ENCODE results near the gene FMNL2. TPM values are rescaled to one million over a fixed set of nuclear protein-coding genes. Genes with fewer than 3 reads are reported as not detected.

FMNL2 gene
- polyA plus RNA-seq, 4 donors: 7.0 to 23.3 (median 8.7) TPM

DNA sequence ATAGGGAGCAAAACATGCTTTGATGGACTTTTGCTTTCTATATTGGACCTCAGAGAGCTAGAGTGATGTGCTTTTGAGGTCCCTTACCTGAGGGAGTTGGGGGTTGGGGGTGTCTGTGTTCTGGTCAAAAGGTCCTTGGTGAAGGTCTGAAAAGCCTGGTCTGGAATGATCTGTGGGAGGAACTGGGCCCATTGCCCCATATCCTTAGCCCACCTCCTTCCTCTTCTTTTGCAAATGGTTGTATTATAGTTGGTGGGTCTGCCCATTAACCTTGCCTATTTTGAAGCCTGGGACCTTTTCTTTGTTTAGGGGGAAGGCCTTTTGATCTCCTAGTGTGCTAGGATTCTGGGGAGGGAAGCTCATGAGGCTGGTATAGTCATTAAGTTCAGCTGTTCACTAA is 88.7 kb downstream of the FMNL2 start:
- H3K9me3 ChIP-seq (ENCODE audit: control insufficient read depth in 2 of 2, insufficient read depth in 1 of 2, low read depth in 1 of 2, low read length in 1 of 2): no peaks in the 10 kb centered on the region
- peaks cover 2 to 11% (median 10%) of the 10 kb centered on the region in 3 donors for H3K4me1 ChIP-seq (ENCODE audit: control insufficient read depth in 3 of 3, insufficient read depth in 2 of 3, low read depth in 1 of 3, low read length in 2 of 3)
- DNase-seq (no peak), FAIRE-seq (no peak)
- H3K27ac ChIP-seq (ENCODE audit: low read depth in 1 of 3, low read length in 2 of 3): no peak overlapping the region
- no peaks in the 10 kb centered on the region for H3K27me3 ChIP-seq (ENCODE audit: control insufficient read depth in 3 of 3, insufficient read depth in 3 of 3, low read length in 3 of 3)
- no peaks in the 10 kb centered on the region for H3K36me3 ChIP-seq (ENCODE audit: control insufficient read depth in 3 of 3, insufficient read depth in 2 of 3, low read depth in 1 of 3, low read length in 3 of 3)
- H3K4me3 ChIP-seq (ENCODE audit: low read depth in 1 of 3, low read length in 3 of 3): no peak overlapping the region

DNA sequence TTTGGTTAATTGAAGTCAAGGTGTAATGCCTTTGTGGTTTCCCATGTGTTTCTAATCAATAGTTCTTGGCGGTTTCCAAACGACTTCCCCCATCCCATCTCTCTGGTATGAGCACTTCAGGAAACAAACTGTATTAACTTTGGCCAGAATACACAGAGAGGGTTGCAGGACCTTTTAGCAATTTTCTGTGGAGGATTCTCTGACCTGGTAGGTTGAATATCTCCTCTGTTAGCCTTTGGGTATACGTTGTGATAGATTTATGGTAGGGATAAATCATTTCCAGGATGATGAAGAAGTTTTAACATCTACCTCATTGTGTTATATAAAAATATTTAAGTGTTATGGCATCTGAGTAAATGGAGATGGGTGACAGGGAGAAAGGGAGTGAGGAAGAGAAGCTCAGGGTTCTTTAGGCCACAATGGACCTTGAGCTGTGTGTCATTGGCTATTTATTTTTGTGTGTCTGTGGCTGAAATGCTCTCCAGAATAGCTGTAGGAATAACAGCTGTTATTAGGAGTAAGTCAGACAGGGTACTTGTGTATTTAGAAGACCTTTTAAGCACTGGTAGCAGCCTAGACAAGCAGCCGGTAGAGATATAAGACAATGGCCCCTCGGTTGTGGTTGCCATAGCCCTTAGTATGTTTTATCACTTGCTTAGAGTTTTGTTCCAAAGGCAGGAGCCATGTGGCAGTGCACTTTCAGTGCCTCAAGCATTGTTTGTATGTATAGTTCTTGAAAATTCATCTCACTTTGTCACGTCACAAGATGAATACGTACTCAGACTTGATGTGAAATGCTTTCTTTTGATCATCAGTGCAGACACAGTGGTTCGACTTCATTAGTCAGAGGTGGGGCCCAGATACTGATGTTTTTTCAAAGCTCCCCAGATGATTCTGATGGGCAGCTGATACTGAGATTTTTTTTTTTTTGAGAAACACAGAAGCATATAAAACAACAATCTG is 91.1 kb downstream of the FMNL2 start:
- DNase-seq (no peak), FAIRE-seq (no peak)
- Histone ChIP-seq H3K27me3 (ENCODE audit: control insufficient read depth in 3 of 3, insufficient read depth in 3 of 3, low read length in 3 of 3) (no peaks in the 10 kb centered on the region), H3K27ac (ENCODE audit: low read depth in 1 of 3, low read length in 2 of 3) (peak overlapping the region in 1 of 3 donors; percentile 4), H3K4me1 (ENCODE audit: control insufficient read depth in 3 of 3, insufficient read depth in 2 of 3, low read depth in 1 of 3, low read length in 2 of 3) (peaks cover 0 to 10% (median 8%) of the 10 kb centered on the region in 3 donors), H3K36me3 (ENCODE audit: control insufficient read depth in 3 of 3, insufficient read depth in 2 of 3, low read depth in 1 of 3, low read length in 3 of 3) (no peaks in the 10 kb centered on the region), H3K4me3 (ENCODE audit: low read depth in 1 of 3, low read length in 3 of 3) (no peak overlapping the region), H3K9me3 (ENCODE audit: control insufficient read depth in 2 of 2, insufficient read depth in 1 of 2, low read depth in 1 of 2, low read length in 1 of 2) (no peaks in the 10 kb centered on the region)
- WGBS, 3 donors: 72 to 82% (median 76%) methylated on average over 8 of the region's 8 CpGs

DNA sequence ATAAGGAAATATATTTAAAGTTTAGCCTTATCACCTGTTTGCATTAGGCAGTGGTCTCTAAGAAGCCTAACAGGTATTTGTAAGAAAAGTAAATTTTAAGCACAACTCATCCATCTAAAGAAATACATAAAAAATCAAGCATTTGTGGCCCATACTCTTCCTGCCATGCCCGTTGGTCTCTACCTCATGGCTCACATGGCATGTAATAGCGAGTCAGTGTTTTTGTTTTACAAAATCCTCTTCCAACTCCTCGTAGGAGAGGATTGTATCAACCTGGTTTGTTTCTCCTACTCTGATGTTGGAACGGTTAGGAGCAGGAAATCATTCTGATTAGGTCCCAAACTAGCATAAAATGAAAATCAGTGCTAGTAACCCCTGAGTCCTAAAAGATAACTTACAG is 91.8 kb downstream of the FMNL2 start:
- WGBS, 3 donors: 86 to 92% (median 88%) methylated on average over 4 of the region's 4 CpGs
- H3K9me3 ChIP-seq (ENCODE audit: control insufficient read depth in 2 of 2, insufficient read depth in 1 of 2, low read depth in 1 of 2, low read length in 1 of 2): no peaks in the 10 kb centered on the region
- H3K4me3 ChIP-seq (ENCODE audit: low read depth in 1 of 3, low read length in 3 of 3): no peak overlapping the region
- no peaks in the 10 kb centered on the region for H3K36me3 ChIP-seq (ENCODE audit: control insufficient read depth in 3 of 3, insufficient read depth in 2 of 3, low read depth in 1 of 3, low read length in 3 of 3)
- no peak for DNase-seq
- FAIRE-seq: no peak
- H3K27ac ChIP-seq (ENCODE audit: low read depth in 1 of 3, low read length in 2 of 3): no peak overlapping the region
- no peaks in the 10 kb centered on the region for H3K27me3 ChIP-seq (ENCODE audit: control insufficient read depth in 3 of 3, insufficient read depth in 3 of 3, low read length in 3 of 3)
- H3K4me1 ChIP-seq (ENCODE audit: control insufficient read depth in 3 of 3, insufficient read depth in 2 of 3, low read depth in 1 of 3, low read length in 2 of 3): peaks cover 0 to 5% (median 3%) of the 10 kb centered on the region in 3 donors

DNA sequence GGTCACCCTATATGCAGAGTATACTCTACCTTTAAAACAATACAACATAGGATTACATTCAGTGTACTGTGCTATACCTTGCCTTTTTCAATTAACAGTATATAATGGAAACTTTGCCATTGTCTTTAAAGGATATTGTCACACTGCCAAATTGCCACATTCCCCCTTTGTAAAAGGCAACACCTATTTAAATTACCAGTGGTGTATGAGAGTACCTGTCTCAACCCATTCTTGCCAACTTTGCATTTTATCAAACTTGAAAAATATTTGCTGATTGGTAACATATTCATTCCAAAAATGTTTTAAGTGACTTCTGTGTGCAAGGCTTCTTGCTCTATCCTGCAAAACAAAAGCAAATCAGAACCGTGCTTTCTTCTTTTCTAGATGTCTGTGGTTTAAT is 92.9 kb downstream of the FMNL2 start:
- Histone ChIP-seq H3K9me3 (ENCODE audit: control insufficient read depth in 2 of 2, insufficient read depth in 1 of 2, low read depth in 1 of 2, low read length in 1 of 2) (no peaks in the 10 kb centered on the region), H3K27ac (ENCODE audit: low read depth in 1 of 3, low read length in 2 of 3) (no peak overlapping the region), H3K4me3 (ENCODE audit: low read depth in 1 of 3, low read length in 3 of 3) (no peak overlapping the region), H3K36me3 (ENCODE audit: control insufficient read depth in 3 of 3, insufficient read depth in 2 of 3, low read depth in 1 of 3, low read length in 3 of 3) (no peaks in the 10 kb centered on the region), H3K27me3 (ENCODE audit: control insufficient read depth in 3 of 3, insufficient read depth in 3 of 3, low read length in 3 of 3) (no peaks in the 10 kb centered on the region), H3K4me1 (ENCODE audit: control insufficient read depth in 3 of 3, insufficient read depth in 2 of 3, low read depth in 1 of 3, low read length in 2 of 3) (peaks cover 0 to 4% (median 0%) of the 10 kb centered on the region in 3 donors)
- WGBS, 3 donors: 64 to 85% (median 69%) methylated on average over 1 of the region's 1 CpG
- FAIRE-seq (no peak), DNase-seq (no peak)

GRCh38 chr2:152428800-152429582 is 94.0 kb downstream of the FMNL2 start:
- Histone ChIP-seq H3K27me3 (ENCODE audit: control insufficient read depth in 3 of 3, insufficient read depth in 3 of 3, low read length in 3 of 3) (no peaks in the 10 kb centered on the region), H3K36me3 (ENCODE audit: control insufficient read depth in 3 of 3, insufficient read depth in 2 of 3, low read depth in 1 of 3, low read length in 3 of 3) (no peaks in the 10 kb centered on the region), H3K27ac (ENCODE audit: low read depth in 1 of 3, low read length in 2 of 3) (no peak overlapping the region), H3K4me3 (ENCODE audit: low read depth in 1 of 3, low read length in 3 of 3) (no peak overlapping the region), H3K4me1 (ENCODE audit: control insufficient read depth in 3 of 3, insufficient read depth in 2 of 3, low read depth in 1 of 3, low read length in 2 of 3) (peaks cover 0 to 5% (median 0%) of the 10 kb centered on the region in 3 donors), H3K9me3 (ENCODE audit: control insufficient read depth in 2 of 2, insufficient read depth in 1 of 2, low read depth in 1 of 2, low read length in 1 of 2) (no peaks in the 10 kb centered on the region)
- WGBS, 3 donors: 85 to 98% (median 90%) methylated on average over 8 of the region's 8 CpGs
- FAIRE-seq (no peak), DNase-seq (no peak)

- Histone ChIP-seq H3K4me1 (ENCODE audit: control insufficient read depth in 3 of 3, insufficient read depth in 2 of 3, low read depth in 1 of 3, low read length in 2 of 3) (peaks cover 0 to 5% (median 2%) of the 10 kb centered on the region in 3 donors), H3K27me3 (ENCODE audit: control insufficient read depth in 3 of 3, insufficient read depth in 3 of 3, low read length in 3 of 3) (no peaks in the 10 kb centered on the region), H3K4me3 (ENCODE audit: low read depth in 1 of 3, low read length in 3 of 3) (no peak overlapping the region), H3K27ac (ENCODE audit: low read depth in 1 of 3, low read length in 2 of 3) (no peak overlapping the region), H3K9me3 (ENCODE audit: control insufficient read depth in 2 of 2, insufficient read depth in 1 of 2, low read depth in 1 of 2, low read length in 1 of 2) (no peaks in the 10 kb centered on the region), H3K36me3 (ENCODE audit: control insufficient read depth in 3 of 3, insufficient read depth in 2 of 3, low read depth in 1 of 3, low read length in 3 of 3) (no peaks in the 10 kb centered on the region)
- DNase-seq (no peak), FAIRE-seq (no peak)
- 73 to 89% (median 88%) methylated on average over 1 of the region's 1 CpG for WGBS, 3 donors
Observed at GRCh38 chr2:152430876-152431275, 95.9 kb downstream of the FMNL2 start.

GRCh38 chr2:152431370-152432098 is 96.6 kb downstream of the FMNL2 start:
- DNase-seq (no peak), FAIRE-seq (no peak)
- 80 to 96% (median 92%) methylated on average over 4 of the region's 4 CpGs for WGBS, 3 donors
- no peak overlapping the region for H3K4me3 ChIP-seq (ENCODE audit: low read depth in 1 of 3, low read length in 3 of 3)
- H3K36me3 ChIP-seq (ENCODE audit: control insufficient read depth in 3 of 3, insufficient read depth in 2 of 3, low read depth in 1 of 3, low read length in 3 of 3): no peaks in the 10 kb centered on the region
- peaks cover 0 to 5% (median 2%) of the 10 kb centered on the region in 3 donors for H3K4me1 ChIP-seq (ENCODE audit: control insufficient read depth in 3 of 3, insufficient read depth in 2 of 3, low read depth in 1 of 3, low read length in 2 of 3)
- no peaks in the 10 kb centered on the region for H3K27me3 ChIP-seq (ENCODE audit: control insufficient read depth in 3 of 3, insufficient read depth in 3 of 3, low read length in 3 of 3)
- no peaks in the 10 kb centered on the region for H3K9me3 ChIP-seq (ENCODE audit: control insufficient read depth in 2 of 2, insufficient read depth in 1 of 2, low read depth in 1 of 2, low read length in 1 of 2)
- H3K27ac ChIP-seq (ENCODE audit: low read depth in 1 of 3, low read length in 2 of 3): no peak overlapping the region

DNA sequence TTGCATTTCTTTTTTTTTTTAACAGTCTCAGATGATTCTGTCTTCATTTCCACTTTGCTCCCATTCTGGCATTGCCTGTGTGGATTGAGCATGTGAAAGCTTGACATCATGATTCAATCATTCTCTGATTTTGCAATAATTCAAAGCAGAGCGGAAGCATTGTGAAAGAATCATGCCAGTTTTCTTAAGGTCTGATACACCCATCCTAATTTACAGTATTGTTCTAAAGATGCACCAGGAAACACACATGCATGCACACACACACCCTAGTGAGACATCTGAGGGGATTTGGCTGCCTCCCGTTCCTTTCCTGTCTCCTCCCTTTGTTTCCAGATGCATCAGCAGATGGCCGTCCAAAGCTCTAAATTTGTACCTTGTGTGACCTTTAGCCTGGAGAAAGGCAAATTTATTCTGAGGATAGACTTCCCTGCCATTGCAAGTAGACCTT is 97.3 kb downstream of the FMNL2 start:
- no peaks in the 10 kb centered on the region for H3K36me3 ChIP-seq (ENCODE audit: control insufficient read depth in 3 of 3, insufficient read depth in 2 of 3, low read depth in 1 of 3, low read length in 3 of 3)
- no peaks in the 10 kb centered on the region for H3K9me3 ChIP-seq (ENCODE audit: control insufficient read depth in 2 of 2, insufficient read depth in 1 of 2, low read depth in 1 of 2, low read length in 1 of 2)
- FAIRE-seq (no peak), DNase-seq (no peak)
- H3K27me3 ChIP-seq (ENCODE audit: control insufficient read depth in 3 of 3, insufficient read depth in 3 of 3, low read length in 3 of 3): no peaks in the 10 kb centered on the region
- WGBS, 3 donors: 47 to 76% (median 75%) methylated on average over 3 of the region's 3 CpGs
- no peak overlapping the region for H3K27ac ChIP-seq (ENCODE audit: low read depth in 1 of 3, low read length in 2 of 3)
- peaks cover 0 to 5% (median 2%) of the 10 kb centered on the region in 3 donors for H3K4me1 ChIP-seq (ENCODE audit: control insufficient read depth in 3 of 3, insufficient read depth in 2 of 3, low read depth in 1 of 3, low read length in 2 of 3)
- no peak overlapping the region for H3K4me3 ChIP-seq (ENCODE audit: low read depth in 1 of 3, low read length in 3 of 3)
